A549 treated with GW870086 at 1 μM for 4 hours (cell line): Measurements from ENCODE around the gene NAT16. TPM values are rescaled to one million over a fixed set of nuclear protein-coding genes. Genes with fewer than 3 reads are reported as not detected.

Source experiments
- total RNA-seq: library from RNA; stranded (reverse); fragments of 200-300 nt; extraction: Qiagen RNA extraction; gene quantifications from 5 replicates; pipeline ENCODE4 v1.2.3, GENCODE V29; 2022; ENCODE audit warnings: low read depth

The NAT16 gene
- 0.06 to 0.25 TPM (median 0.11 TPM) in 5 replicates for total RNA-seq

DNA sequence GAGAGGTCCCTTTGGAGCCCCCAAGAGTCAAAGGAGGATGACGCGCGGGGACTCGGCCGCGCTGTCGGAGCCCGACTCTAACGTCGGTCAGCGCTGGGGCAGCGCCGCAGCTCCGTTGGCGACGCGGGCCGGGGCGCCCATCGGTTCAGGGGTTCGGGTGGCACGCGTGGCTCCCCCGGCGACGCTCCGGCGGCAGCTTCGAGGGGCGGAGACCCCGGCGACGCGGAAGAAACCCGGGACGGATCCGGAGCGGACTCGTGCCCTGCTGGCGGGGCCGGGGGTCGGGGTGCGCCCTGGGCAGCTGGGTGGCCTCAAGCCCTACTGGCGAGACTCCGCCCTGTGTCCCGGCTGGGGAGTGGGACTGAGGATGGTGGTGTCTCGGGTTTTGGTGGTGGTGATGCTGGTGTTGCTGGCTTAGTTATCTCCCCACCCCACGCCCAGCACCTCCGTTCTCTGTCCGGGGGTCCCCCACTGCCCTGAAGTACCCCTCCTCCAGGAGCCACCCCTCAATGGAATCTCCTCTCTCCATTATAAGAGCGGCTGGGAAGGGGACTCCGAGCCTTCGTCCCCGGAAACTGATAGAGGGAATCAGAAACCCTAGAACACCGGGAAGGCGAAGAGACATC lies at the start of gene NAT16:
Gene NAT16, minus strand, starts transcription at position 164 of the 626 bp plus-strand sequence. CDS start 5,486 bp downstream, outside the sequence.

DNA sequence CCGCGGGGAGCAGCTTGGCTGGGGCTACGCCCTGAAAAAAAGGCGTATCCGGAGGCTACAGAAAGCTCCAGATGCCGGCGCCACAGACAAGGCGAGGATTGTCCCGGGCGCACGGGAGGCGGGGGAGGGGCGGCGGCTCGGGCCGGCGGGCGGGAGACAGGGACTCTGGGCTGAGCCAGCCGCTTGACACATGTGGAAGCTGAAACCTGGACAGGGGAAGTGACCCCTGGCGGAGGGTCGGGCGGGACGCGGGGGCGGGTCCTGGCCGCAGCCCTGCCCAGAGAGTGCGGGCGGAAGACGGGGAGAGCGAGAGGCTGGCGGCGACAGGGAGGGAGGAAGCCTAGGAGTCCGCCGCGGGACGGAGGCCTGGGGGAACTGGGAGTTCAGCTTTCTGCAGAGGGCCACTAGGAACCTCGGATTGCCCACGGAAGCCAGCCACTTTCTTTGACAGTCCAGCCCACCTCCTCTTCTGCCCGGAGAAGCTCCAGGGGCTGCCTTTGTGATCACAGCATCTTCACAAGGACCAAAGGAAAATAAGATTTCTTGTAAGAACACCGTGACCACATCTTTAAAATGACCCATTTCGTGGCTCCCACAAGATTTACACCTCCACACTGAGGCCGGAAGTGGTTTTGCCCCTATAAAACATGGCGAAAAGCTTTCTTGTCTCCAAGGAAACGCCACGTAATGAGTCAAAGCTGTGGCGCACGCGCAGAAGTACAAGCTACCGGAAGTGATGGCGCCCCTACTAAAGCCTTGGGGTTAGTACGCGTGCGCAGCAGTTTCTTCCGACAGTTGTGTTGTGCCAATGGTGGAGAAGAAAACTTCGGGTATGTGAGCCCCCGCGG lies 37.5 kb upstream of the NAT16 start, which contains the start of the genes PLOD3 and ZNHIT1:
Gene PLOD3, minus strand, starts transcription at position 194 of the 848 bp plus-strand sequence. CDS start 307 bp downstream, outside the sequence.
Gene ZNHIT1, plus strand, starts transcription at position 778 of the 848 bp plus-strand sequence. Its CDS starts 31 bp downstream, at position 809.

DNA sequence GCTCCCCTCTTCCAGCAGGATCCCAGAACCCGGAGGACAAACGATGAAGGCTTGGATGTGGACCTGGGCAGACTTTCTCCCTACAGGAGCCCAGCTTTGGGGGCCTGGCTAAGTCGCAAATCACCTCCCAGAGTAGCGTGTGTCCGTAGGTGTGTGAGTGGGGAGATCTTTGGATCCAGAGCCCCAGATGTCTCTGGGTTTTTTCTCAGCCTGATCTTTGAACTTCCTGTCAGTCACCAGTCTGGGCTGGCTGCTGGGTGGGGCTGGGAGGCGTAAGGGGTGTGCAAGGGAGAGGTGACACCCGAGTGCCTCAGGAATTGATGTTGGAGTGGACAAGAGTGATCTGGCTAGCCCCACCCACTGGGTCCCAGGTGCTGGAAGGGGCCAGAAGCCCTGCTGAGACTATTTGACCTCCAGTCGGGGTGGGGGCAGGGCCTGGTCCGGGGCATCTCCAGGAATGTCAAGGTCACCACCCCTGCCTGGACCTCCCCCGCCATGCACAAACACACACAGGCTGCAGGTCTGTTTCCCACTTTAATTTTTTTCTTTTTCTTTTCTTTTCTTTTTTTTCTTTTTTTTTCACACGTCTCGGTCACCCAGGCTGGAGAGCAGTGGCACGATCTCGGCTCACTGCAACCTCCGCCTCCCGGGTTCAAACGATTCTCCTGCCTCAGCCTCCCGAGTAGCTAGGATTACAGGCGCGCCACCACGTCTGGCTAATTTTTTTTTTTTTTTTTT lies 20.9 kb upstream of the NAT16 start, which contains the start of gene MOGAT3:
Gene MOGAT3, minus strand, starts transcription at position 175 of the 738 bp plus-strand sequence. CDS start 182 bp downstream, outside the sequence.

DNA sequence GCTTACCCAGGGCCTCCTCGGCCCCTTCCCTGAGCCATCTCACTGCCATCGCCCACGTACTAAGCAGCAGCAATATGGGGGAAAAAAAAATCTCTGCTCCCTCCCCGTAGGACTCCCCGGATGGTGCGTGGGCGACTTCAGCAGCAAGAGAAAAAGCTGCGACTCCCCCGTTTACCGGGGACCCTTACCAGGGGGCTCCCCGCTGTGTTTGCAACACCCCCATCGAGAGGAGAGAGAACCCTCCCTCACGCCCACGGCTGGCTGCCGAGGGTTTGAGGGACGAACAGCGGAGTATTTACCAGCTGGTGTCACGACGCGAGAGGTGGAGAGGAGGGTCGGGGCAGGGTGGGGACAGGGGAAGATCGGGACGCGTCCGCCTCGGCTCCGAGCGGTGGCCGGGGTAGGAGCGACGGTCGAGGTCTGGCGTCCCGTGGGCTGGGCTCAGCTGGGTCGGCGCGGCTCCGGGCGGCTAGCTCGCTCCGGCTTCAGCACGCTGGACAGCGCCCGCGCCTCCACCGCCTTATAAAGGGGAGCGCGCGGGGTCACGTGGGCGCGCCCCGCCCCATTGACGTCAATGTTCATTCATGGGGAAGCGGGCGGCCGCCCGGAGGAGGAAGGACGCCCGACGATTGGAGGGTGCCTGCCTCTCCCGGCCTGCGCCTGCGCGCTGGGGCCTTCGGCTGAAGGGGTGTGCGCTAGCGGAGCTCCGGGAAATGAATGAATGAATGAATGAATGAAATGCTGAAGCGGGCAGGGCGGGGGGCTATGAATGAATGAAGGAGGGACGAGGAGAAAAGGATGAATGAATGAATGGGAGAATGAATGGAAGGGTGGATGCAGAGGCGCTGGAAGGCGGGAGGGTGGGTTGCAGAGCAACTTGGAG lies 14.8 kb downstream of the NAT16 start, which contains the start of gene VGF:
Gene VGF, minus strand, starts transcription at position 495 of the 883 bp plus-strand sequence. CDS start 726 bp downstream, outside the sequence.

DNA sequence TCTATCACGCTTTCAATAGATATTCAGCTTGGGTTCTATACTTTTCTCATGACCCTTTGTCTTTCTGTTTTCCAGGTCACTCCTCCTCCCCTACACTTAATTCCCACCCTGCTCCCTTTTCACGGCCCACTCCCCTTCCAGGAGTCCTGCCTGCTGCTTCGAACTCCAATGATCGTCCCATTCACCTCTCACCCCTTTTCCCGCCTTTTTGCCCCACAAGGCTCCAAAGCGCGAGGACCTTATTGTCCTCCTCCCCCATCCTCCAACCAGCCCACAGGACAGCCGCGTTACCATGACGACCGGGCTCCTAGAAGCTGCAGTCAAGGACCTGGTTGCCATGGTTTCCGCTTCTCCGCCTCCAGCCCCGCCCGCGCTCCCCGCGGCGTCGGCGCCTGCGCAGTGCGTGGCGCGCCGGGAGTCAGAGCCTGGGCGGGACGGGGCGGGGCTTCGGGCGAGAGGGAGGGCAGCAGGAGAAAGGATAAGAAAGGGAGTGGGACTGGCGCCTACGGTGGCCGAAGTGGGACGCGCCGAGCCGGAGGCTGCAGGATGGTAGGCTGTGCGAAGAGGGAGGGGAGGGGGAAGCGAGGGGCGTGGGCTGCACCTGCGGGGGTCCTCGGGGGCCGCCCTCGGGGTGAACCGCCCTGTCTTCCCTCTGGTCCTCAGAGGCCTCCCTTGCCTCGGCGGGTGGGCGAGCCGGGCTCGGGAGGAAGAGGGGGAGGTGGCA lies 26.0 kb downstream of the NAT16 start, which contains the start of gene AP1S1:
Gene AP1S1, plus strand, starts transcription at position 508 of the 724 bp plus-strand sequence. Its CDS starts 39 bp downstream, at position 547.

DNA sequence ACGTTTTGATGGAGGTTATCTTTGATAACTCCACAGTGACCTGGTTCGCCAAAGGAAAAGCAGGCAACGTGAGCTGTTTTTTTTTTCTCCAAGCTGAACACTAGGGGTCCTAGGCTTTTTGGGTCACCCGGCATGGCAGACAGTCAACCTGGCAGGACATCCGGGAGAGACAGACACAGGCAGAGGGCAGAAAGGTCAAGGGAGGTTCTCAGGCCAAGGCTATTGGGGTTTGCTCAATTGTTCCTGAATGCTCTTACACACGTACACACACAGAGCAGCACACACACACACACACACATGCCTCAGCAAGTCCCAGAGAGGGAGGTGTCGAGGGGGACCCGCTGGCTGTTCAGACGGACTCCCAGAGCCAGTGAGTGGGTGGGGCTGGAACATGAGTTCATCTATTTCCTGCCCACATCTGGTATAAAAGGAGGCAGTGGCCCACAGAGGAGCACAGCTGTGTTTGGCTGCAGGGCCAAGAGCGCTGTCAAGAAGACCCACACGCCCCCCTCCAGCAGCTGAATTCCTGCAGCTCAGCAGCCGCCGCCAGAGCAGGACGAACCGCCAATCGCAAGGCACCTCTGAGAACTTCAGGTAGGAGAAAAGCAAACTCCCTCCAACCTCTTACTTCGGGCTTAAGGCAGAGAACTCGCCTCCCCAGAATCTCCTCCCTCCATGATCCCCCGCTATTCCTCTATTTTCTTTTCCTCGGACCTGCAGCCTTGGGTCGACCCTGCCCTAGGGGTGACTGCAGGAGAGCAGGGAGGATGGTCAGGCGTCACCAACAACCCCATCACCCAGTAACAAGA lies 53.2 kb downstream of the NAT16 start, which contains the start of gene SERPINE1:
Gene SERPINE1, plus strand, starts transcription at position 454 of the 809 bp plus-strand sequence. CDS start 1,290 bp downstream, outside the sequence.

Other genes starting within 250 kb of the NAT16 start
- gene MUC3A, start 230.8 kb downstream of the NAT16 start, total RNA-seq = 14.0 to 20.8 TPM (median 19.9 TPM) in 5 replicates
- gene MUC12, start 210.7 kb downstream of the NAT16 start, total RNA-seq = 14.8 to 23.2 TPM (median 20.8 TPM) in 5 replicates
- gene MUC17, start 160.2 kb downstream of the NAT16 start, total RNA-seq = 0.01 to 0.19 TPM (median 0.03 TPM) in 4 of 5 replicates, not detected in the other
- 11.6 to 15.7 TPM (median 12.4 TPM) in 5 replicates for gene TRIM56, start 94.8 kb downstream of the NAT16 start, total RNA-seq
- 1,451 to 1,792 TPM (median 1,550 TPM) in 5 replicates for gene SERPINE1, start 53.2 kb downstream of the NAT16 start, total RNA-seq
- 140 to 156 TPM (median 147 TPM) in 5 replicates for gene AP1S1, start 25.8 kb downstream of the NAT16 start, total RNA-seq
- 12.8 to 27.7 TPM (median 17.7 TPM) in 5 replicates for gene VGF, start 14.7 kb downstream of the NAT16 start, total RNA-seq
- gene MOGAT3, start 20.7 kb upstream of the NAT16 start, total RNA-seq = not detected in 5 replicates
- gene PLOD3, start 37.3 kb upstream of the NAT16 start, total RNA-seq = 69.1 to 87.4 TPM (median 81.3 TPM) in 5 replicates
- gene ZNHIT1, start 37.9 kb upstream of the NAT16 start, total RNA-seq = 80.9 to 104 TPM (median 90.2 TPM) in 5 replicates
- 7.0 to 11.5 TPM (median 10.7 TPM) in 5 replicates for gene CLDN15, start 57.5 kb upstream of the NAT16 start, total RNA-seq
- 136 to 151 TPM (median 137 TPM) in 5 replicates for gene FIS1, start 64.8 kb upstream of the NAT16 start, total RNA-seq
- gene IFT22, start 141.5 kb upstream of the NAT16 start, total RNA-seq = 49.9 to 56.8 TPM (median 53.6 TPM) in 5 replicates
- 0.36 to 0.83 TPM (median 0.60 TPM) in 5 replicates for gene COL26A1, start 182.6 kb upstream of the NAT16 start, total RNA-seq